HepG2 (cell line): ENCODE data around the gene CFAP99. TPM values are rescaled to one million over a fixed set of nuclear protein-coding genes. Genes with fewer than 3 reads are reported as not detected.

ENCODE experiments used
- ATAC-seq: fragments of 200-7000 bp; cut with Tn5 transposase; 3 replicates; pipeline ENCODE4 v1.9.1; 2020; ENCODE audit warnings: mild to moderate bottlenecking, moderate library complexity
- BruUV-seq: library from RNA; stranded (reverse); fragments of 400-500 nt; replicated peaks from 2 replicates; lab custom pipeline; 2021; lab: Mats Ljungman, UMichigan
- CTCF ChIA-PET: fragments of 300-600 bp; formaldehyde crosslinking; extraction: SDS; loops from one replicate; lab custom pipeline; 2021; ENCODE audit warnings: low total read pairs, inconsistent platforms, low intra/inter-chr PET ratio; lab: Yijun Ruan, JAX
- POLR2A ChIA-PET: fragments of 350-600 bp; sonication (Branson Sonifier 250); formaldehyde crosslinking; loops from one replicate; lab custom pipeline; 2020; ENCODE audit warnings: antibody characterized with exemption, inconsistent platforms; lab: Yijun Ruan, JAX
- DNase-seq: peaks from one replicate; pipeline ENCODE4 v3.0.0-alpha.2; 2015; ENCODE audit warnings: low spot score
- FAIRE-seq: peaks from 3 replicates; lab custom pipeline; 2011; peaks lifted over from hg19 to GRCh38; lab: Jason Lieb, UNC
- H2AFZ ChIP-seq: one replicate; pipeline ENCODE4 v1.6.1; 2011; ENCODE audit warnings: low read length, inconsistent platforms
- H3K27ac ChIP-seq: fragments of 300-600 bp; 3 replicates; pipeline ENCODE4 v1.8.0; 2011; ENCODE audit warnings: mixed run types, mild to moderate bottlenecking, mixed read lengths, low read length, inconsistent platforms; ENCODE audit not compliant: insufficient read depth; ENCODE audit errors: extremely low read length
- H3K27me3 ChIP-seq, 2 experiments: fragments of 200-600 bp in 1 of 2; 2 replicates in 1 of 2; 3 replicates in 1 of 2; pipeline versions ENCODE4 v1.6.0 to v1.8.0; 2011; ENCODE audit warnings: low read length in 2 of 2, mild to moderate bottlenecking in 2 of 2, moderate library complexity in 2 of 2, inconsistent platforms in 1 of 2; ENCODE audit not compliant: insufficient read depth in 2 of 2, control insufficient read depth in 1 of 2
- H3K36me3 ChIP-seq, 2 experiments: fragments of 200-600 bp in 1 of 2; replicated peaks in 1 of 2; 2 replicates in 1 of 2; 3 replicates in 1 of 2; pipeline versions ENCODE4 v1.5.1 to v1.8.0; 2011; ENCODE audit warnings: low read length in 2 of 2, inconsistent platforms in 1 of 2; ENCODE audit not compliant: insufficient read depth in 2 of 2, control insufficient read depth in 1 of 2
- H3K4me1 ChIP-seq: 2 replicates; pipeline ENCODE4 v1.5.1; 2012; ENCODE audit warnings: low read length, inconsistent platforms; ENCODE audit not compliant: insufficient read depth
- H3K4me2 ChIP-seq: 2 replicates; pipeline ENCODE4 v1.6.0; 2011; ENCODE audit warnings: low read depth, low read length, inconsistent platforms
- H3K4me3 ChIP-seq, 3 experiments: fragments of 200-600 bp in 1 of 3; sonication (generic), shearing (Covaris generic) in 1 of 3; replicated peaks in 1 of 3; 2 replicates each; pipeline ENCODE4 v1.5.1; 2011 to 2016; ENCODE audit warnings: low read length in 3 of 3, inconsistent platforms in 2 of 3, low read depth in 2 of 3, mild to moderate bottlenecking in 2 of 3, control low read depth in 1 of 3, mixed read lengths in 1 of 3; ENCODE audit not compliant: insufficient read depth in 1 of 3
- H3K79me2 ChIP-seq: one replicate; pipeline ENCODE4 v1.6.1; 2011; ENCODE audit warnings: low read length, inconsistent platforms; ENCODE audit not compliant: insufficient read depth
- H3K9ac ChIP-seq: 2 replicates; pipeline ENCODE4 v1.6.0; 2011; ENCODE audit warnings: mild to moderate bottlenecking, low read depth, low read length, inconsistent platforms; ENCODE audit not compliant: insufficient read depth
- H3K9me3 ChIP-seq: 2 replicates; pipeline ENCODE4 v1.5.1; 2012; ENCODE audit warnings: mild to moderate bottlenecking, low read length
- H4K20me1 ChIP-seq: 2 replicates; pipeline ENCODE4 v1.6.0; 2011; ENCODE audit warnings: inconsistent platforms, mild to moderate bottlenecking, low read length, moderate library complexity; ENCODE audit not compliant: insufficient read depth
- AFF4 ChIP-seq: sonication (generic); formaldehyde crosslinking; IDR thresholded peaks from 2 replicates; pipeline ENCODE4 v1.4.0; 2020; ENCODE audit warnings: missing genetic modification reagents
- ARNT2 ChIP-seq: sonication (generic); formaldehyde crosslinking; IDR thresholded peaks from 2 replicates; pipeline ENCODE4 v1.8.0; 2022; ENCODE audit warnings: mild to moderate bottlenecking, low read depth, missing genetic modification reagents, moderate library complexity
- KLF13 ChIP-seq: sonication (generic); formaldehyde crosslinking; IDR thresholded peaks from 2 replicates; pipeline ENCODE4 v1.4.0; 2020; ENCODE audit warnings: mild to moderate bottlenecking, missing genetic modification reagents
- KLF16 ChIP-seq, 2 experiments: sonication (generic) in 1 of 2; formaldehyde crosslinking in 1 of 2; IDR thresholded peaks; 2 replicates each; pipeline versions ENCODE4 v1.6.1 to v1.8.0; 2016 to 2023; ENCODE audit warnings: missing genetic modification reagents in 2 of 2, missing compliant biosample characterization in 1 of 2
- KLF9 ChIP-seq: IDR thresholded peaks from 2 replicates; pipeline ENCODE4 v1.6.1; 2016; ENCODE audit warnings: low read depth
- NR2F1 ChIP-seq, 2 experiments: fragments of 450-650 bp in 1 of 2; formaldehyde crosslinking in 1 of 2; IDR thresholded peaks; 2 replicates each; pipeline versions ENCODE4 v1.5.0 to v1.6.1; 2016 to 2020; ENCODE audit warnings: mild to moderate bottlenecking in 1 of 2, missing compliant biosample characterization in 1 of 2, missing genetic modification reagents in 1 of 2, moderate library complexity in 1 of 2
- POLR2AphosphoS5 ChIP-seq: IDR thresholded peaks from 2 replicates; pipeline ENCODE4 v1.6.1; 2012; ENCODE audit warnings: low read depth, low read length
- SRF ChIP-seq: IDR thresholded peaks from 2 replicates; pipeline ENCODE4 v1.6.1; 2011; ENCODE audit warnings: mild to moderate bottlenecking, low read depth, low read length, moderate library complexity
- SRSF4 ChIP-seq: fragments of 200-400 bp; formaldehyde crosslinking; IDR thresholded peaks from one replicate; pipeline ENCODE4 v1.6.1; 2018; ENCODE audit warnings: mild to moderate bottlenecking, low read depth, low read length, moderate library complexity; ENCODE audit not compliant: poor library complexity, severe bottlenecking
- TEAD2 ChIP-seq: sonication (generic); formaldehyde crosslinking; IDR thresholded peaks from 2 replicates; pipeline ENCODE4 v1.9.0; 2021; ENCODE audit warnings: missing genetic modification reagents
- TEF ChIP-seq: sonication (generic); formaldehyde crosslinking; IDR thresholded peaks from 2 replicates; pipeline ENCODE4 v1.5.0; 2020; ENCODE audit warnings: missing genetic modification reagents
- YEATS4 ChIP-seq: sonication (generic); formaldehyde crosslinking; IDR thresholded peaks from 2 replicates; pipeline ENCODE4 v1.4.0; 2020; ENCODE audit warnings: missing genetic modification reagents, borderline replicate concordance
- ZBTB14 ChIP-seq: sonication (generic); formaldehyde crosslinking; IDR thresholded peaks from 2 replicates; pipeline ENCODE4 v1.4.0; 2020; ENCODE audit warnings: missing genetic modification reagents
- ZBTB3 ChIP-seq: sonication (generic); formaldehyde crosslinking; IDR thresholded peaks from 2 replicates; pipeline ENCODE4 v1.4.0; 2020; ENCODE audit warnings: low read depth, mild to moderate bottlenecking, moderate library complexity, missing genetic modification reagents, borderline replicate concordance
- ZBTB7A ChIP-seq: sonication (generic); formaldehyde crosslinking; IDR thresholded peaks from 2 replicates; pipeline ENCODE4 v1.8.0; 2022; ENCODE audit warnings: mild to moderate bottlenecking, missing genetic modification reagents
- ZMYM2 ChIP-seq: sonication (generic); formaldehyde crosslinking; IDR thresholded peaks from 2 replicates; pipeline ENCODE4 v1.8.0; 2022; ENCODE audit warnings: mild to moderate bottlenecking, missing genetic modification reagents
- ZNF770 ChIP-seq: sonication (generic); formaldehyde crosslinking; IDR thresholded peaks from 2 replicates; pipeline ENCODE4 v1.5.0; 2020; ENCODE audit warnings: mild to moderate bottlenecking, missing genetic modification reagents
- ZNF83 ChIP-seq: sonication (generic); formaldehyde crosslinking; IDR thresholded peaks from 2 replicates; pipeline ENCODE4 v1.4.0; 2020; ENCODE audit warnings: missing genetic modification reagents, mild to moderate bottlenecking, borderline replicate concordance
- ZNF841 ChIP-seq: sonication (generic); formaldehyde crosslinking; IDR thresholded peaks from 2 replicates; pipeline ENCODE4 v1.8.1; 2023; ENCODE audit warnings: missing genetic modification reagents, borderline replicate concordance
- WGBS: methylation state at CpG from one replicate; pipeline ENCODE4 v1.1.6; 2017; ENCODE audit warnings: low lambda C conversion rate; 5-methylcytosine and 5-hydroxymethylcytosine counted together
- in situ Hi-C: cut with HindIII; loops from 2 replicates; pipeline ENCODE4 v1.10.0; 2017; ENCODE audit warnings: low pct_unique_long_range_greater_than_20kb; ENCODE audit not compliant: extremely low pct_ligation_motif_present
- intact Hi-C: fragments of 100-400 bp; cut with micrococcal nuclease; formaldehyde crosslinking; loops from one replicate; pipeline ENCODE4 v1.10.0; 2022; ENCODE audit not compliant: unreplicated experiment
- polyA plus RNA-seq, 8 experiments: library from polyadenylated mRNA; depleted of rRNA in 3 of 8; stranded (reverse) in 7 of 8; unstranded in 1 of 8; fragments of >200 nt; fragmentation: Illumina TruSeq in 4 of 8; extraction: Trizol in 4 of 8; gene quantifications; 2 replicates each; pipeline versions ENCODE4 v1.2.1 to v1.2.3, GENCODE V29; 2011 to 2016; ENCODE audit warnings: low read depth in 4 of 8, missing spikeins in 1 of 8, mixed read lengths in 1 of 8; ENCODE audit not compliant: insufficient read depth in 1 of 8
- total RNA-seq, 5 experiments: library from RNA; depleted of rRNA; stranded (reverse); fragments of >200 nt; fragmentation: Illumina TruSeq; extraction: Trizol; gene quantifications; 2 replicates each; pipeline ENCODE4 v1.2.3, GENCODE V29; 2016; ENCODE audit warnings: low read depth in 1 of 5

CFAP99 gene
- total and polyA plus RNA-seq, 2 of the 13 experiments (the other 11 are each of a cell fraction or from before 2014, with no cell fraction given): not detected

GRCh38 chr4:2484185-2484584, 65.4 kb downstream of the CFAP99 start:
- DNase-seq (no peak), ATAC-seq (no peak), FAIRE-seq (no peak)
- TF ChIP-seq KLF9 (CRISPR knock-in tag): no peak
- TF ChIP-seq ZNF83 (CRISPR knock-in tag): no peak
- no peak for TF ChIP-seq SRF
- TF ChIP-seq ZNF770 (CRISPR knock-in tag): no peak
- no peak for TF ChIP-seq YEATS4
- no peak for TF ChIP-seq ZMYM2
- TF ChIP-seq ZBTB14: no peak
- TF ChIP-seq ARNT2: no peak
- TF ChIP-seq NR2F1 (CRISPR knock-in tag; IDR thresholded peaks at IDR 0.05): no peak
- TF ChIP-seq TEAD2 (CRISPR knock-in tag): no peak
- no peak for TF ChIP-seq ZBTB7A (CRISPR knock-in tag)
- no peak for TF ChIP-seq KLF13 (CRISPR knock-in tag)
- no peak for TF ChIP-seq ZNF841 (CRISPR knock-in tag)
- no peak for TF ChIP-seq SRSF4
- no peak for TF ChIP-seq ZBTB3 (CRISPR knock-in tag)
- no peak for TF ChIP-seq POLR2AphosphoS5
- TF ChIP-seq TEF (CRISPR knock-in tag): no peak
- TF ChIP-seq AFF4 (CRISPR knock-in tag): no peak
- TF ChIP-seq KLF16 (CRISPR knock-in tag; IDR thresholded peaks at IDR 0.05): no peak
- peaks cover 0 to 8% of the 10 kb centered on the region in 2 experiments for H3K36me3 ChIP-seq
- no peak overlapping the region for H3K4me2 ChIP-seq
- POLR2A ChIA-PET: no interaction called here
- CTCF ChIA-PET: no interaction called here
- H3K4me3 ChIP-seq: no peak overlapping the region
- H4K20me1 ChIP-seq: peaks cover 73% of the 10 kb centered on the region
- in situ Hi-C loops: no loop called here
- peaks cover 91% of the 10 kb centered on the region for H3K79me2 ChIP-seq
- no TSS peak for BruUV-seq
- no peak overlapping the region for H3K27ac ChIP-seq
- H2AFZ ChIP-seq: no peak overlapping the region
- H3K9ac ChIP-seq: no peak overlapping the region
- intact Hi-C loops: no loop called here
- 92% methylated on average over 6 of the region's 6 CpGs for WGBS
- peaks cover 42% of the 10 kb centered on the region for H3K4me1 ChIP-seq
- no peaks in the 10 kb centered on the region for H3K27me3 ChIP-seq
- no peaks in the 10 kb centered on the region for H3K9me3 ChIP-seq
